WTC11 (cell line): ENCODE data around the gene PKLR.

Experiments
- CTCF ChIP-seq: fragments of 200-600 bp; IDR thresholded peaks from 2 replicates; pipeline ENCODE4 v1.8.0; 2022; ENCODE audit warnings: antibody characterized with exemption
- E2F4 ChIP-seq: sonication (generic); formaldehyde crosslinking; IDR thresholded peaks from 2 replicates; pipeline ENCODE4 v1.8.1; 2022; ENCODE audit warnings: low read depth, mild to moderate bottlenecking, moderate library complexity, missing genetic modification reagents, borderline replicate concordance
- E2F5 ChIP-seq: sonication (generic); formaldehyde crosslinking; IDR thresholded peaks from 2 replicates; pipeline ENCODE4 v1.8.1; 2022; ENCODE audit warnings: mild to moderate bottlenecking, moderate library complexity, missing genetic modification reagents
- MXD4 ChIP-seq: fragments of 250-450 bp; sonication (Bioruptor Pico); IDR thresholded peaks from 2 replicates; pipeline ENCODE4 v1.8.0; 2021; ENCODE audit warnings: mild to moderate bottlenecking, moderate library complexity, borderline replicate concordance

DNA sequence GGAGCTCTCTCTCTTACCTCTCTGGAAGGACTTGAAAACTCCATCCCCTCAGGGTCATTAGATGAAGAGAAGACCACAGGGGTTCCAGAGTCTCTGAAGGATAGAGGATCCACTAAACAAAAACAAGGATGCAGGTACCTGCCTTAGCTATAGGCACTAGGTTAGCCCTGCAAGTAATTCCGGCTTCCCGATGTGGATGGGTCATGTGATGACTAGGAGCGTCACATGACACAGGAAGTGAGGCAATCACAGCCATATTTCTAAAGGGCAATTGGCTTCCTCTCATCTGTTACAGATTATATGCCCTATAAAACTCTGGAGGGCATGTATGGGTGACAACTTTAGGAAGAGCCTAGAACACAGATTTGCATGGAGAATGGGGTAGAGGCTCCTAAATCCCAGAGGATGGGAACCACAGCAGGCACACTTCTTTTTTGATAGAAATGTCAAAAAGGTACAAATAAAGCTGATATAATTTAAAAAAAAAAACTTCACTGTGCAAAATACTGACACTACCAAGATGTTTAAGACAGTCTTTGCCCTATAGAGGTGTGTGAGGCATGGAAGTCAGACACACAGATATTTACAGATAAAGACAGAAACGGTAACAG is 60.1 kb downstream of the PKLR start:
- TF ChIP-seq E2F4 (CRISPR knock-in tag) (no peak), CTCF (no peak), E2F5 (no peak), MXD4 (CRISPR knock-in tag) (no peak)
